Thoracic aorta (tissue), 2 donors: ENCODE data around the gene VRK2. TPM values are rescaled to one million over a fixed set of nuclear protein-coding genes. Genes with fewer than 3 reads are reported as not detected.

Source experiments
- ATAC-seq: fragments of 150-250 bp; one replicate; pipeline ENCODE4 v1.8.0; 2017; ENCODE audit warnings: low read depth; ENCODE audit not compliant: insufficient number of reproducible peaks, low FRiP score
- DNase-seq: peaks from one replicate; pipeline ENCODE4 v3.0.0-alpha.2; 2020; ENCODE audit warnings: low spot score
- H3K27ac ChIP-seq, 2 donors: fragments of 200-600 bp; sonication (generic); 1 replicate in 1 of 2; 2 replicates in 1 of 2; pipeline ENCODE4 v1.5.1; 2016; ENCODE audit warnings: mild to moderate bottlenecking in 2 of 2, moderate library complexity in 2 of 2
- H3K27me3 ChIP-seq: fragments of 200-600 bp; sonication (generic); replicated peaks from 2 replicates; pipeline ENCODE4 v1.6.0; 2016; ENCODE audit warnings: mild to moderate bottlenecking; ENCODE audit not compliant: insufficient read depth
- H3K36me3 ChIP-seq: fragments of 200-600 bp; sonication (generic); one replicate; pipeline ENCODE4 v1.5.1; 2016
- H3K4me1 ChIP-seq, 2 donors: fragments of 200-600 bp; sonication (generic); 1 replicate in 1 of 2; 2 replicates in 1 of 2; pipeline versions ENCODE4 v1.5.1 to v1.6.0; 2016; ENCODE audit warnings: low read depth in 2 of 2, mild to moderate bottlenecking in 1 of 2; ENCODE audit not compliant: control insufficient read depth in 1 of 2
- H3K4me3 ChIP-seq: fragments of 200-600 bp; sonication (generic); 2 replicates; pipeline ENCODE4 v1.5.1; 2016; ENCODE audit warnings: mild to moderate bottlenecking
- H3K9me3 ChIP-seq: fragments of 200-600 bp; sonication (generic); 2 replicates; pipeline ENCODE4 v1.5.1; 2016
- CTCF ChIP-seq: fragments of 200-600 bp; sonication (generic); IDR thresholded peaks from one replicate; pipeline ENCODE4 v1.5.1; 2019; ENCODE audit warnings: antibody characterized with exemption
- total RNA-seq, 2 donors: library from RNA; depleted of rRNA; stranded (reverse); fragments of >200 nt; gene quantifications; one replicate each; pipeline versions ENCODE4 v1.1.0 to v1.2.3, GENCODE V29; 2016

The VRK2 gene
- total RNA-seq, 2 donors from 2014 or later = 13.3 to 23.3 TPM

- no peaks in the 10 kb centered on the region for H3K36me3 ChIP-seq
- TF ChIP-seq CTCF = no peak
- DNase-seq (no peak), ATAC-seq (no peak)
- H3K4me3 ChIP-seq = no peak overlapping the region
- no peaks in the 10 kb centered on the region for H3K4me1 ChIP-seq
- H3K27me3 ChIP-seq = no peaks in the 10 kb centered on the region
- H3K27ac ChIP-seq = no peak overlapping the region
- H3K9me3 ChIP-seq = no peaks in the 10 kb centered on the region
Observed at GRCh38 chr2:58025150-58025933, 21.3 kb upstream of the VRK2 start.

GRCh38 chr2:58027029-58027428 lies 19.6 kb upstream of the VRK2 start:
- ATAC-seq (no peak), DNase-seq (no peak)
- Histone ChIP-seq H3K4me1 (no peaks in the 10 kb centered on the region), H3K9me3 (no peaks in the 10 kb centered on the region), H3K4me3 (no peak overlapping the region), H3K27ac (no peak overlapping the region), H3K27me3 (no peaks in the 10 kb centered on the region), H3K36me3 (no peaks in the 10 kb centered on the region)
- TF ChIP-seq CTCF = no peak

- Histone ChIP-seq H3K36me3 (no peaks in the 10 kb centered on the region), H3K4me1 (no peaks in the 10 kb centered on the region), H3K9me3 (no peaks in the 10 kb centered on the region), H3K27ac (no peak overlapping the region), H3K27me3 (no peaks in the 10 kb centered on the region), H3K4me3 (no peak overlapping the region)
- no peak for ATAC-seq
- DNase-seq = no peak
- no peak for TF ChIP-seq CTCF
Observed at GRCh38 chr2:58030771-58031170, 15.8 kb upstream of the VRK2 start.

- H3K27ac ChIP-seq = no peak overlapping the region
- no peak for ATAC-seq
- H3K4me1 ChIP-seq = no peaks in the 10 kb centered on the region
Observed at GRCh38 chr2:58032016-58032763, 14.4 kb upstream of the VRK2 start.

More at GRCh38 chr2:58032016-58032763, 14.4 kb upstream of the VRK2 start:
- Histone ChIP-seq H3K4me3 (no peak overlapping the region), H3K27me3 (no peaks in the 10 kb centered on the region), H3K36me3 (no peaks in the 10 kb centered on the region), H3K9me3 (no peaks in the 10 kb centered on the region)
- TF ChIP-seq CTCF = no peak
- DNase-seq = no peak
